Measurements from ENCODE around the gene NR5A2.
"Not testable (repeated sequence)": the region's sequence is repeated elsewhere in the genome, so short reads cannot be mapped to it uniquely, and the experiment has no call there.

The NR5A2 gene

GRCh38 chr1:200172311-200172710 is 144.8 kb downstream of the NR5A2 start:
- DNase-seq = no peak

DNA sequence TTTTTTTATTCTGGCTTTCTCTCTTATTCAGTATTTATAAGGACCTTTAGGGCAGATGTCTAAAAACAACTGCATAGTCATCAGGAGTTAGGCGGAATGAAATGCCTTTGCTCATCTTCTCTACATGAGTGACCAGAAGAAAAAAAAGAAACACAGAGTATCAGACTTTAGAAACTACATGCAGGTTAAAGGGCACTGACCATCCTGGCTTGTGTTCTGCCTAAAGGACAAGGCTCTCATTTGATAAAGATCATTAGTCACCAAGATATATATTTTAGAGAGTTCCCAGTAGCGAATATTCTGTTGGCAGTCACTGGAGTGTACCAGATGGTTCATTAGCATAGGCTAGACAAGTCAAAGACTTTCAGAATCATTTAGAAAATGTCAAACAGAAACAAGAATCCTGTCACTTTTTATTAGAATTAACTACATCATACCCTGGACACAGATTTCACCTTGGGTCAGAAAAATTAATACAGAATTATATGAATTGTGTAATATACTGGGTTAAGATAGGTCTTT is 145.6 kb downstream of the NR5A2 start:
- DNase-seq = no peak

DNA sequence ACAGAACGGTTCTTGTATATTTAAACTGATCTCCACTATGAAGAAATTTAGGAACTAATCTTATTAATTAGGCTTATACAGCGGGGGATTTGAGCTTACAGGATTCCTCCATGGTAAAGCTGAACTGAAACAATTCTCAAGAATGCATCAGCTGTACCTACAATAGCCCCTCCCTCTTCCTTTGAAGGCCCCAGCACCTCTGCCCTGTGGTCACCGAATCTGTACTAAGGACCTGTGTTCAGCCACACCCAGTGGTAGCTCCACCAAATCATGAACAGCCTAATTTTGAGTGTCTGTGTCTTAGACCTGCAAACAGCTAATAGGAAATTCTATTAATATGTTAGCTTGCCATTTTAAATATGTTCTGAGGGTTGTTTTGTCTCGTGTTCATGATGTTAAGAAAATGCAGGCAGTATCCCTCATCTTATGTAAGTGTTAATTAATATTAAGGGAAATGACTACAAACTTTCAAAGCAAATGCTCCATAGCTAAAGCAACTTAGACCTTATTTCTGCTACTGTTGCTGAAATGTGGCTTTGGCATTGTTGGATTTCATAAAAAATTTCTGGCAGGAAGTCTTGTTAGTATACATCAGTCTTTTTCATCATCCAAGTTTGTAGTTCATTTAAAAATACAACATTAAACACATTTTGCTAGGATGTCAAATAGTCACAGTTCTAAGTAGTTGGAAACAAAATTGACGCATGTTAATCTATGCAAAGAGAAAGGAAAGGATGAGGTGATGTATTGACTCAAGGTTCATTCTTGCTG is 147.2 kb downstream of the NR5A2 start:
- no peak for DNase-seq

- no peak for DNase-seq
Observed at GRCh38 chr1:200176181-200176580, 148.7 kb downstream of the NR5A2 start.

GRCh38 chr1:200176798-200177197 is 149.3 kb downstream of the NR5A2 start:
- no peak for DNase-seq

GRCh38 chr1:200178340-200178739 is 150.8 kb downstream of the NR5A2 start:
- no peak for DNase-seq

- DNase-seq = no peak
Observed at GRCh38 chr1:200179126-200179780, 151.7 kb downstream of the NR5A2 start.

GRCh38 chr1:200179781-200180160 is 152.3 kb downstream of the NR5A2 start:
- no peak for DNase-seq

DNA sequence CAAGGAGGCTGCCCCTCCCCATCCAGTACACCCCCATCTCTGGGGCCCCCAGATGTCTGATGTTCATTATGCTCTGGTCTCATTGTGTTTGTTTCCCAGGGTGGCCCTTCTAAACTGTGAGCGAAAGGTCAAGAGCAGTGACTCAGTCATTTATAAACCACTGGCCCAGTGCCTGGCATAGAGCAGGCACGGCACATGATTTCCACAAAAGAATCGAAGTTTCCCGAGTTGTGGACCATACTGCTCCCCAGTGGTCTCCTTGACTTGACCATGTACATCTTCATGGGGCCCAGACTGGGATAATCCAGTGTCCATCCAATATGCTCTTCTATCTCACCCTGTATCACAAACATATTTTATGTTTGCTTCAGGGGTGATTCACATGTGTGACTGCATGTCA is 153.3 kb downstream of the NR5A2 start:
- DNase-seq = no peak

- no peak for DNase-seq
Observed at GRCh38 chr1:200181861-200182260, 154.4 kb downstream of the NR5A2 start.

- DNase-seq = no peak
Observed at GRCh38 chr1:200182701-200183100, 155.2 kb downstream of the NR5A2 start.

DNA sequence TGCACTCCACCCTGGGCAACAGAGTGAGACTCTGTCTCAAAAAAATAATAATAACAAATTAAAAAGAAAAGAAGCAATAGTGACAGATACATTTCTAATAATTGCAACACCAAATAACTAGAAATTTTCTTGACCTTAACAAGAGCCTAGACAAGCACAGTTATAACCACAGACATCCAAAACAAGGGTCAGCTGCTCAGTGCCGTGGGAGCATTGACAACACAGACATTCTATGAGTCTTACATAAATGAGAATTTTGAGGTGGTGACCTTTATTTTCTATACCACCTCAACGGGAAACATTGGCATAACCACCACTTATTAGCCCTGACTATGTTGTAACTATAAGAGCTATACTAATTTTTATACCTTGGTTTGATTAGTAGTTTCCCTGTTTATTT is 156.1 kb downstream of the NR5A2 start:
- DNase-seq = no peak

DNA sequence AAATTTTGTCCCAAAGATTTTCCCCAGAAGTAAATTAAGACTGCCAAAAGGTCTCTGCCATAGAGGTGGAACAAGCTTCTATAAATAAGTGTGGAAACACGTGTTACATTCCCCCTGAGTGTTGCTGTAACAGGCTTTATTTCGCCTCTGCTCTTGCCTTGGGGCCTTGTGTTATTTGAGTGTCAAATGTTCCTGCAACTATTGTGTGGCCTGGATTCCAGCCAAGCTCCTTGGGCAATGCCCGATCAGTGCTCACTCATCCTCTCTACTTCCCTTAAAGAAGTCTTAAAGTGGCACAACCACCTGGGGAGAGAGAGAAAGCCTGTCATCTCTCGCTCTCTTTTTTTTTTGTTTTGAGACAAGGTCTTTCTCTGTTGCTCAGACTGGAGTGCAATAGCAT is 156.7 kb downstream of the NR5A2 start:
- DNase-seq = peak; percentile 84

GRCh38 chr1:200185191-200185590 is 157.7 kb downstream of the NR5A2 start:
- DNase-seq = not testable (repeated sequence)

GRCh38 chr1:200187332-200187731 is 159.8 kb downstream of the NR5A2 start:
- not testable (repeated sequence) for DNase-seq

GRCh38 chr1:200191993-200192392 is 164.5 kb downstream of the NR5A2 start:
- DNase-seq = no peak

- DNase-seq = no peak
Observed at GRCh38 chr1:200194477-200194876, 167.0 kb downstream of the NR5A2 start.

DNA sequence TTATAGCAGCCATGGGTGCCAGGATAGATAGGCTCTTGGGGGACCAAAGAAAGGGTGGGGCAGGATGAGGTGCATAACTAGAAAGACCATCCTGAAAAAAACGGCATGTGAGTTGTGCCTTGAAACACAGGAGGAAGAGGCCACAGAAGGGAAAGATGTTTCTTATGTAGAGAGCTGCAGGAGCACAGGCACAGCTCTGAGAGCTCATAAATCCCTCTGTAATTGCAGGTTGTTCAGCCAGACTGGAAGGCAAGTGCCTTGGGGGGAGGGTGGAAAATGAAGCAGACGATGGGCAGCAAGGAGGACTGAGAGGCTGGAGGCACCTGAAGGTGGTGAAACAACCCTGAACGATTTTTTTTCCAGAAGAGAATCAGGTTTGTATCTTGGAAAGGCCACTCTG is 170.7 kb downstream of the NR5A2 start:
- no peak for DNase-seq

- no peak for DNase-seq
Observed at GRCh38 chr1:200205216-200205995, 177.9 kb downstream of the NR5A2 start.

- no peak for DNase-seq
Observed at GRCh38 chr1:200206340-200206739, 178.8 kb downstream of the NR5A2 start.

DNA sequence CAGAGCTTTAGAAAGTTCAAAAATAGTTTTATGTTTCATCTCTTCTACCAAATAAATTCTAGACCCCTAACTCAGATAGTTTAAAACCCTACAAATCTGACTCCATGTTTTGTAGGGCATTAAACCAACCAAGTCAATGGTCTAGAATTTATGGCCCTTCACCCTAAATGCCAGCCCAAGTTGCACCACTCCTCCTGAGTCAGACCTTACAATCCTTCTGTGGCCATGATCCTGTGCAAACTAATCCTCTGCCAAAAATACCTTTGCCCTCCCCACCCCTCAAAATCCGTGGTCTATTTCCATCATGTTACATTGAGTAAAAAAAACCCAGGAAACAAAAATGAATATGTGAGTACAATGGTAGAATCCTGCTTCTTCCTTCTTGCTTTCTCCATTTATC is 179.3 kb downstream of the NR5A2 start:
- no peak for DNase-seq

DNA sequence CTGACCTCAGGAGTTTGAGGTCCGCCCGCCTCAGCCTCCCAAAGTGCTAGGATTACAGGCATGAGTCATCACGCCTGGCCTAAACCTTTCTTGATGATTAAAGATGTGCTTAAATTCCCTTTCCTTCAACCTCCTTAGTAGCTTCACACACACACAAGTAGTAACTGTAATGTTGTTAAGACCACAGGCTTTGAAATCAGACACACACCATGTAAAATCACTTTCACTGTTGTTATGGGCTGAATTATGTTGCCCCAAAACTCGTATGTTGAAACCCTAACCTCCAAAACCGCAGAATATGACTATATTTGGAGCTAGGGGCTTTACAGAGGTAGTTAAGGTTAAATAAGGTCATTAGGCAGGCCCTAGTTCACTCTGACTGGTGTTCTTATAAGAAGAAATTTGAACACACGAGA is 180.2 kb downstream of the NR5A2 start:
- DNase-seq = no peak

GRCh38 chr1:200211157-200211556 is 183.6 kb downstream of the NR5A2 start:
- DNase-seq = no peak

GRCh38 chr1:200213392-200213791 is 185.9 kb downstream of the NR5A2 start:
- DNase-seq = no peak

All from NCI-H2029 treated with DMSO at 0.1 percent for 48 hours (cell line).